GM12878 (cell line): Measurements from ENCODE around the gene PPP5C. TPM values are rescaled to one million over a fixed set of nuclear protein-coding genes. Genes with fewer than 3 reads are reported as not detected.

ENCODE experiments used
- ATAC-seq: fragments of 200-7000 bp; cut with Tn5 transposase; 3 replicates; pipeline ENCODE4 v1.9.1; 2020; ENCODE audit warnings: mild to moderate bottlenecking, moderate library complexity
- BruUV-seq: library from RNA; stranded (reverse); fragments of 400-500 nt; replicated peaks from 2 replicates; lab custom pipeline; 2021; lab: Mats Ljungman, UMichigan
- CTCF ChIA-PET: fragments of 300-600 bp; sonication (Branson Sonifier 250); formaldehyde crosslinking; extraction: SDS; loops from one replicate; lab custom pipeline; 2021; ENCODE audit warnings: inconsistent platforms; lab: Yijun Ruan, JAX
- POLR2A ChIA-PET: fragments of 350-600 bp; formaldehyde crosslinking; extraction: SDS; loops from one replicate; lab custom pipeline; 2021; ENCODE audit warnings: inconsistent platforms; lab: Charles Lee
- RAD21 ChIA-PET: fragments of 300-600 bp; sonication (Branson Sonifier 250); formaldehyde crosslinking; loops from one replicate; lab custom pipeline; 2023; ENCODE audit warnings: antibody characterized with exemption; ENCODE audit not compliant: unreplicated experiment; lab: Charles Lee
- SMC1A ChIA-PET: fragments of 300-600 bp; sonication (Branson Sonifier 250); formaldehyde crosslinking; loops from one replicate; lab custom pipeline; 2023; ENCODE audit not compliant: unreplicated experiment, uncharacterized antibody; lab: Charles Lee
- DNase-seq: peaks from one replicate; pipeline ENCODE4 v3.0.0-alpha.2; 2011; ENCODE audit warnings: low read depth, low spot score
- FAIRE-seq: peaks from 3 replicates; lab custom pipeline; 2011; peaks lifted over from hg19 to GRCh38; lab: Jason Lieb, UNC
- H2AFZ ChIP-seq: 2 replicates; pipeline ENCODE4 v1.6.0; 2011; ENCODE audit warnings: low read depth, low read length, control low read depth; ENCODE audit not compliant: control insufficient read depth
- H3K27ac ChIP-seq: 2 replicates; pipeline ENCODE4 v1.5.1; 2011; ENCODE audit warnings: control low read depth; ENCODE audit not compliant: control insufficient read depth, insufficient read depth
- H3K27me3 ChIP-seq, 2 experiments: replicated peaks in 1 of 2; 2 replicates each; pipeline versions ENCODE4 v1.6.0 to v1.6.1; 2011; ENCODE audit warnings: low read length in 1 of 2; ENCODE audit not compliant: control insufficient read depth in 2 of 2, insufficient read depth in 2 of 2
- H3K36me3 ChIP-seq, 2 experiments: 2 replicates each; pipeline ENCODE4 v1.5.1; 2011; ENCODE audit warnings: low read length in 1 of 2; ENCODE audit not compliant: control insufficient read depth in 2 of 2, insufficient read depth in 2 of 2
- H3K4me1 ChIP-seq: 2 replicates; pipeline ENCODE4 v1.6.1; 2011; ENCODE audit warnings: mild to moderate bottlenecking, low read length, moderate library complexity, mixed read lengths; ENCODE audit not compliant: control insufficient read depth, insufficient read depth
- H3K4me2 ChIP-seq: 2 replicates; pipeline ENCODE4 v1.6.0; 2011; ENCODE audit warnings: control low read depth; ENCODE audit not compliant: control insufficient read depth, insufficient read depth
- H3K4me3 ChIP-seq: fragments of 200-600 bp; sonication (generic); 2 replicates; pipeline ENCODE4 v1.5.1; 2016
- H3K79me2 ChIP-seq: 2 replicates; pipeline ENCODE4 v1.6.0; 2011; ENCODE audit warnings: low read length; ENCODE audit not compliant: control insufficient read depth, insufficient read depth
- H3K9ac ChIP-seq: 2 replicates; pipeline ENCODE4 v1.8.0; 2011; ENCODE audit warnings: low read length, control low read depth, mixed read lengths; ENCODE audit not compliant: control insufficient read depth, insufficient read depth
- H3K9me3 ChIP-seq: replicated peaks from 3 replicates; pipeline ENCODE4 v1.5.1; 2011; ENCODE audit warnings: mild to moderate bottlenecking, low read length; ENCODE audit not compliant: control insufficient read depth, insufficient read depth
- H4K20me1 ChIP-seq: 2 replicates; pipeline ENCODE4 v1.6.0; 2011; ENCODE audit not compliant: control insufficient read depth, insufficient read depth
- BMI1 ChIP-seq: fragments of 450-650 bp; IDR thresholded peaks from 2 replicates; pipeline ENCODE4 v1.6.1; 2016; ENCODE audit warnings: mild to moderate bottlenecking, moderate library complexity, borderline replicate concordance
- HDAC2 ChIP-seq: fragments of 200-600 bp; sonication (generic); IDR thresholded peaks from 2 replicates; pipeline ENCODE4 v1.6.1; 2017
- JUND ChIP-seq: IDR thresholded peaks from 2 replicates; pipeline ENCODE4 v1.6.1; 2012; ENCODE audit warnings: low read depth, mild to moderate bottlenecking, low read length, improper control_type of control experiment, moderate library complexity
- NRF1 ChIP-seq: conservative IDR thresholded peaks from 2 replicates; pipeline ENCODE4 v1.6.1; 2011; ENCODE audit warnings: mild to moderate bottlenecking, low read depth, low read length, improper control_type of control experiment
- PRDM15 ChIP-seq: fragments of 450-650 bp; formaldehyde crosslinking; IDR thresholded peaks from 2 replicates; pipeline ENCODE4 v1.4.0; 2020; ENCODE audit warnings: mild to moderate bottlenecking, moderate library complexity
- RAD21 ChIP-seq: IDR thresholded peaks from 2 replicates; pipeline ENCODE4 v1.6.1; 2011; ENCODE audit warnings: mild to moderate bottlenecking, low read depth, low read length, moderate library complexity; ENCODE audit not compliant: insufficient read depth
- REST ChIP-seq: IDR thresholded peaks from 2 replicates; pipeline ENCODE4 v1.6.1; 2012; ENCODE audit warnings: mild to moderate bottlenecking, low read depth, low read length
- SMAD1 ChIP-seq: fragments of 450-650 bp; IDR thresholded peaks from 2 replicates; pipeline ENCODE4 v1.6.1; 2018; ENCODE audit warnings: mild to moderate bottlenecking, low read depth; ENCODE audit not compliant: partially characterized antibody
- YY1 ChIP-seq: IDR thresholded peaks from 2 replicates; pipeline ENCODE4 v1.6.1; 2011; ENCODE audit warnings: low read depth, mild to moderate bottlenecking, low read length
- ZNF592 ChIP-seq: fragments of 450-650 bp; IDR thresholded peaks from 2 replicates; pipeline ENCODE4 v1.6.1; 2017; ENCODE audit warnings: mild to moderate bottlenecking, moderate library complexity
- WGBS: methylation state at CpG from one replicate; pipeline ENCODE4 v1.1.6; 2016; ENCODE audit warnings: low lambda C conversion rate; ENCODE audit not compliant: insufficient replicate concordance, insufficient coverage; ENCODE audit errors: missing lambda C conversion rate; 5-methylcytosine and 5-hydroxymethylcytosine counted together
- in situ Hi-C: fragments of 300-500 bp; cut with MboI; formaldehyde crosslinking; loops from 9 replicates; pipeline ENCODE4 v1.14.3; 2018; ENCODE audit warnings: mixed read lengths
- intact Hi-C: fragments of 100-400 bp; cut with micrococcal nuclease; formaldehyde crosslinking; loops from one replicate; pipeline ENCODE4 v1.14.2; 2022; ENCODE audit not compliant: unreplicated experiment
- polyA plus RNA-seq, 11 experiments: library from polyadenylated mRNA; depleted of rRNA in 4 of 11; unstranded in 6 of 11; stranded (reverse) in 5 of 11; fragments of >200 nt; fragmentation: Nextera tagmentation in 4 of 11; fragmentation: Illumina TruSeq in 1 of 11; extraction: Ambion mirVana in 4 of 11; extraction: Trizol in 1 of 11; gene quantifications; 1 replicate in 1 of 11; 2 replicates in 10 of 11; pipeline versions ENCODE4 v1.2.1 to v1.2.3, GENCODE V29; 2011 to 2016; ENCODE audit warnings: inconsistent platforms in 2 of 11, missing spikeins in 2 of 11, low read depth in 1 of 11
- total RNA-seq, 4 experiments: library from RNA; depleted of rRNA in 3 of 4; stranded (reverse); fragments of >200 nt in 3 of 4; fragmentation: Illumina TruSeq in 1 of 4; extraction: Trizol in 1 of 4; gene quantifications; 2 replicates each; pipeline versions ENCODE4 v1.2.1 to v1.2.3, GENCODE V29; 2013 to 2021

PPP5C gene
- total and polyA plus RNA-seq, 10 of the 15 experiments (the other 5 are each of a cell fraction or from before 2014, with no cell fraction given): 1.1 to 154 (median 94.5) TPM

GRCh38 chr19:46357846-46358583 is 11.1 kb downstream of the PPP5C start:
- FAIRE-seq (no peak), ATAC-seq (no peak), DNase-seq (no peak)
- ChIA-PET POLR2A (interaction anchor here (1.2 kb wide), 1 partner anchor 10 kb away, joined by 3 read pairs; no protein-coding TSS in a partner anchor), RAD21 (no interaction called here), SMC1A (interaction anchor here (1.2 to 1.3 kb wide), 2 partner anchors 10 to 37 kb away, joined by 3 to 4 read pairs; no protein-coding TSS in a partner anchor), CTCF (interaction anchor here (1.2 kb wide), 1 partner anchor 78 kb away, joined by 3 read pairs; no protein-coding TSS in a partner anchor)
- no TSS peak for BruUV-seq
- intact Hi-C loops: no loop called here
- H3K4me3 ChIP-seq: no peak overlapping the region
- no peak overlapping the region for H3K9ac ChIP-seq
- H3K36me3 ChIP-seq: peaks cover 13 to 25% of the 10 kb centered on the region in 2 experiments; a peak in 3 of 4 replicates
- H3K27ac ChIP-seq: no peak overlapping the region
- no peak overlapping the region for H2AFZ ChIP-seq
- H3K9me3 ChIP-seq: no peaks in the 10 kb centered on the region
- H4K20me1 ChIP-seq: no peaks in the 10 kb centered on the region
- H3K79me2 ChIP-seq: peaks cover 28% of the 10 kb centered on the region
- in situ Hi-C loops: no loop called here
- no peak overlapping the region for H3K4me2 ChIP-seq
- H3K4me1 ChIP-seq: peaks cover 17% of the 10 kb centered on the region
- no peaks in the 10 kb centered on the region for H3K27me3 ChIP-seq
- WGBS: 90% methylated on average over 7 of the region's 7 CpGs
- TF ChIP-seq SMAD1 (no peak), NRF1 (no peak), REST (no peak), RAD21 (no peak), BMI1 (no peak), JUND (no peak), PRDM15 (CRISPR knock-in tag) (no peak), ZNF592 (no peak), HDAC2 (no peak), YY1 (no peak)
